SJCRH30 (cell line): ENCODE measurements around the gene LRIG1. TPM values are rescaled to one million over a fixed set of nuclear protein-coding genes. Genes with fewer than 3 reads are reported as not detected.

Source experiments
- DNase-seq, 2 experiments: peaks; one replicate each; pipeline ENCODE4 v3.0.0-alpha.2; 2015 to 2020
- H3K27ac ChIP-seq: fragments of 250-450 bp; sonication (Bioruptor Pico); 2 replicates; pipeline ENCODE4 v1.5.1; 2020; ENCODE audit warnings: mild to moderate bottlenecking, moderate library complexity
- H3K27me3 ChIP-seq: fragments of 250-450 bp; sonication (Bioruptor Pico); 2 replicates; pipeline ENCODE4 v1.5.1; 2020; ENCODE audit warnings: mild to moderate bottlenecking, moderate library complexity
- H3K36me3 ChIP-seq: fragments of 250-450 bp; sonication (Bioruptor Pico); 2 replicates; pipeline ENCODE4 v1.5.1; 2020; ENCODE audit warnings: mild to moderate bottlenecking, moderate library complexity
- H3K4me1 ChIP-seq: fragments of 250-450 bp; sonication (Bioruptor Pico); 2 replicates; pipeline ENCODE4 v1.5.1; 2020; ENCODE audit warnings: mild to moderate bottlenecking, moderate library complexity
- H3K4me3 ChIP-seq: fragments of 250-450 bp; sonication (Bioruptor Pico); 2 replicates; pipeline ENCODE4 v1.5.1; 2020; ENCODE audit warnings: mild to moderate bottlenecking, moderate library complexity
- H3K9me3 ChIP-seq: fragments of 250-450 bp; sonication (Bioruptor Pico); replicated peaks from 2 replicates; pipeline ENCODE4 v1.5.1; 2020; ENCODE audit warnings: mild to moderate bottlenecking, moderate library complexity
- total RNA-seq: library from RNA; depleted of rRNA; stranded (reverse); fragments of >200 nt; shearing (Covaris generic); gene quantifications from 2 replicates; pipeline ENCODE4 v1.2.3, GENCODE V29; 2014

The LRIG1 gene
- total RNA-seq, 1 experiment from 2014 or later, result 16.9 TPM

- H3K36me3 ChIP-seq, result no peaks in the 10 kb centered on the region
- no peak overlapping the region for H3K27ac ChIP-seq
- DNase-seq, result peak; percentile 8 to 39
These were observed 44.1 kb downstream of the LRIG1 start for GRCh38 chr3:66456711-66457173.

GRCh38 chr3:66454464-66454859 lies 46.4 kb downstream of the LRIG1 start:
- Histone ChIP-seq H3K9me3 (no peaks in the 10 kb centered on the region), H3K27ac (no peak overlapping the region), H3K27me3 (no peaks in the 10 kb centered on the region), H3K4me3 (no peak overlapping the region), H3K4me1 (no peaks in the 10 kb centered on the region), H3K36me3 (no peaks in the 10 kb centered on the region)
- DNase-seq, result no peak

More at GRCh38 chr3:66456711-66457173, 44.1 kb downstream of the LRIG1 start:
- Histone ChIP-seq H3K4me3 (no peak overlapping the region), H3K4me1 (no peaks in the 10 kb centered on the region), H3K9me3 (no peaks in the 10 kb centered on the region), H3K27me3 (no peaks in the 10 kb centered on the region)

GRCh38 chr3:66453651-66454463 lies 47.0 kb downstream of the LRIG1 start:
- no peak overlapping the region for H3K27ac ChIP-seq
- no peaks in the 10 kb centered on the region for H3K27me3 ChIP-seq
- H3K9me3 ChIP-seq, result no peaks in the 10 kb centered on the region
- no peaks in the 10 kb centered on the region for H3K36me3 ChIP-seq
- DNase-seq, result no peak
- H3K4me3 ChIP-seq, result no peak overlapping the region
- H3K4me1 ChIP-seq, result no peaks in the 10 kb centered on the region

GRCh38 chr3:66452303-66453011 lies 48.4 kb downstream of the LRIG1 start:
- Histone ChIP-seq H3K4me3 (no peak overlapping the region), H3K4me1 (peaks cover 9% of the 10 kb centered on the region), H3K27ac (no peak overlapping the region), H3K9me3 (no peaks in the 10 kb centered on the region), H3K27me3 (no peaks in the 10 kb centered on the region), H3K36me3 (no peaks in the 10 kb centered on the region)
- DNase-seq, result no peak

GRCh38 chr3:66451766-66452165 lies 49.1 kb downstream of the LRIG1 start:
- no peaks in the 10 kb centered on the region for H3K27me3 ChIP-seq
- peaks cover 9% of the 10 kb centered on the region for H3K4me1 ChIP-seq
- no peaks in the 10 kb centered on the region for H3K9me3 ChIP-seq
- no peak overlapping the region for H3K27ac ChIP-seq
- H3K4me3 ChIP-seq, result no peak overlapping the region
- H3K36me3 ChIP-seq, result no peaks in the 10 kb centered on the region
- no peak for DNase-seq

- no peak overlapping the region for H3K4me3 ChIP-seq
- no peak for DNase-seq
- no peaks in the 10 kb centered on the region for H3K27me3 ChIP-seq
- H3K36me3 ChIP-seq, result no peaks in the 10 kb centered on the region
- H3K4me1 ChIP-seq, result peaks cover 9% of the 10 kb centered on the region
- H3K27ac ChIP-seq, result no peak overlapping the region
- H3K9me3 ChIP-seq, result no peaks in the 10 kb centered on the region
These were observed 50.3 kb downstream of the LRIG1 start for GRCh38 chr3:66450390-66451022.

GRCh38 chr3:66449411-66449974 lies 51.3 kb downstream of the LRIG1 start:
- Histone ChIP-seq H3K4me3 (no peak overlapping the region), H3K9me3 (no peaks in the 10 kb centered on the region), H3K4me1 (peaks cover 9% of the 10 kb centered on the region), H3K27ac (no peak overlapping the region), H3K36me3 (no peaks in the 10 kb centered on the region), H3K27me3 (no peaks in the 10 kb centered on the region)
- DNase-seq, result no peak

- Histone ChIP-seq H3K4me1 (peaks cover 24% of the 10 kb centered on the region), H3K27ac (no peak overlapping the region), H3K36me3 (no peaks in the 10 kb centered on the region)
These were observed 56.6 kb downstream of the LRIG1 start for GRCh38 chr3:66444146-66444644.

GRCh38 chr3:66443118-66443803 lies 57.6 kb downstream of the LRIG1 start:
- Histone ChIP-seq H3K4me1 (peaks cover 23% of the 10 kb centered on the region), H3K27ac (no peak overlapping the region), H3K27me3 (no peaks in the 10 kb centered on the region), H3K4me3 (no peak overlapping the region), H3K9me3 (no peaks in the 10 kb centered on the region), H3K36me3 (no peaks in the 10 kb centered on the region)
- DNase-seq, result no peak

More at GRCh38 chr3:66444146-66444644, 56.6 kb downstream of the LRIG1 start:
- Histone ChIP-seq H3K27me3 (no peaks in the 10 kb centered on the region), H3K4me3 (no peak overlapping the region), H3K9me3 (no peaks in the 10 kb centered on the region)
- no peak for DNase-seq

GRCh38 chr3:66442254-66443117 lies 58.3 kb downstream of the LRIG1 start:
- Histone ChIP-seq H3K4me1 (peaks cover 16% of the 10 kb centered on the region), H3K9me3 (no peaks in the 10 kb centered on the region), H3K4me3 (no peak overlapping the region), H3K27ac (no peak overlapping the region), H3K27me3 (no peaks in the 10 kb centered on the region), H3K36me3 (no peaks in the 10 kb centered on the region)
- DNase-seq, result no peak

- DNase-seq, result no peak
- Histone ChIP-seq H3K36me3 (no peaks in the 10 kb centered on the region), H3K4me3 (no peak overlapping the region), H3K27ac (peak overlapping the region; percentile 24; the same call in 1 of the 2 replicates), H3K9me3 (no peaks in the 10 kb centered on the region), H3K27me3 (no peaks in the 10 kb centered on the region), H3K4me1 (peaks cover 16% of the 10 kb centered on the region)
These were observed 59.1 kb downstream of the LRIG1 start for GRCh38 chr3:66441692-66442091.

- Histone ChIP-seq H3K9me3 (no peaks in the 10 kb centered on the region), H3K27me3 (no peaks in the 10 kb centered on the region), H3K27ac (peak overlapping the region; percentile 24; the same call in 1 of the 2 replicates), H3K4me1 (peaks cover 16% of the 10 kb centered on the region), H3K36me3 (no peaks in the 10 kb centered on the region), H3K4me3 (no peak overlapping the region)
- peak; percentile 7 to 32 for DNase-seq
These were observed 59.7 kb downstream of the LRIG1 start for GRCh38 chr3:66441129-66441528.

- Histone ChIP-seq H3K4me3 (no peak overlapping the region), H3K9me3 (no peaks in the 10 kb centered on the region), H3K27me3 (no peaks in the 10 kb centered on the region), H3K27ac (no peak overlapping the region), H3K4me1 (peaks cover 16% of the 10 kb centered on the region), H3K36me3 (no peaks in the 10 kb centered on the region)
- DNase-seq, result no peak
These were observed 61.0 kb downstream of the LRIG1 start for GRCh38 chr3:66439666-66440344.
